Stomach (tissue), 9 donors: ENCODE data around the gene NEDD4L. TPM values are rescaled to one million over a fixed set of nuclear protein-coding genes. Genes with fewer than 3 reads are reported as not detected.

Experiments used
- DNase-seq, 2 donors: peaks; one replicate each; pipeline versions ENCODE4 v3.0.0 to v3.0.0-alpha.2; 2013 to 2019
- H3K27ac ChIP-seq, 5 donors: fragments of 200-600 bp in 4 of 5; sonication (generic) in 4 of 5; one replicate each; pipeline ENCODE4 v1.5.1; 2013 to 2019; ENCODE audit warnings: mild to moderate bottlenecking in 1 of 5, moderate library complexity in 1 of 5
- H3K27me3 ChIP-seq, 3 donors: fragments of 200-600 bp; sonication (generic); one replicate each; pipeline ENCODE4 v1.5.1; 2017 to 2019; ENCODE audit warnings: mixed run types in 1 of 3
- H3K36me3 ChIP-seq, 4 donors: fragments of 200-600 bp; sonication (generic); 1 replicate in 3 of 4; 2 replicates in 1 of 4; pipeline ENCODE4 v1.5.1; 2016 to 2019
- H3K4me1 ChIP-seq, 4 donors: fragments of 200-600 bp; sonication (generic); one replicate each; pipeline ENCODE4 v1.5.1; 2016 to 2019
- H3K4me3 ChIP-seq, 4 donors: fragments of 200-600 bp; sonication (generic) in 3 of 4; one replicate each; pipeline ENCODE4 v1.5.1; 2016 to 2019; ENCODE audit warnings: mild to moderate bottlenecking in 1 of 4
- H3K9me3 ChIP-seq, 4 donors: fragments of 200-600 bp; sonication (generic); one replicate each; pipeline ENCODE4 v1.5.1; 2016 to 2019
- CTCF ChIP-seq, 7 experiments: fragments of 450-650 bp in 4 of 7; fragments of 200-600 bp in 3 of 7; sonication (generic) in 3 of 7; IDR thresholded peaks; one replicate each; pipeline ENCODE4 v1.5.1; 2016 to 2019; ENCODE audit warnings: antibody characterized with exemption in 7 of 7, control low read depth in 2 of 7, mild to moderate bottlenecking in 1 of 7
- EP300 ChIP-seq: sonication (generic); formaldehyde crosslinking; IDR thresholded peaks from one replicate; pipeline ENCODE4 v1.6.1; 2017; ENCODE audit warnings: antibody characterized with exemption
- POLR2A ChIP-seq, 4 donors: fragments of 450-650 bp; IDR thresholded peaks; one replicate each; pipeline ENCODE4 v1.6.1; 2016; ENCODE audit warnings: antibody characterized with exemption in 4 of 4, control low read depth in 2 of 4, mild to moderate bottlenecking in 1 of 4, moderate library complexity in 1 of 4
- POLR2AphosphoS5 ChIP-seq, 3 donors: sonication (generic); formaldehyde crosslinking; IDR thresholded peaks; one replicate each; pipeline ENCODE4 v1.6.1; 2016; ENCODE audit warnings: antibody characterized with exemption in 3 of 3
- WGBS, 5 donors: extraction: QIAGEN DNeasy Blood & Tissue Kit in 3 of 5; methylation state at CpG; one replicate each; pipeline versions ENCODE4 v1.1.5 to v1.1.7; 2013 to 2018; 5-methylcytosine and 5-hydroxymethylcytosine counted together
- intact Hi-C: fragments of 100-400 bp; cut with DNase I; formaldehyde crosslinking; loops from one replicate; pipeline ENCODE4 v1.15.1; 2023; ENCODE audit warnings: low total_unique reads
- polyA plus RNA-seq, 3 donors: library from polyadenylated mRNA; stranded (reverse); fragments of 200-250 nt; gene quantifications; one replicate each; pipeline ENCODE4 v1.2.3, GENCODE V29; 2013
- total RNA-seq, 5 donors: library from RNA; depleted of rRNA; stranded (reverse); fragments of >200 nt; gene quantifications; one replicate each; pipeline versions ENCODE4 v1.1.0 to v1.2.3, GENCODE V29; 2014 to 2016
- donor health status: healthy with polysubstance abuse.
- donor health status: Bipolar disorder and iron deficiency.
- donor health status: healthy.

NEDD4L gene
- total and polyA plus RNA-seq, 8 donors, result 46.1 to 315 (median 129) TPM

GRCh38 chr18:58309099-58309498 is 265.1 kb downstream of the NEDD4L start:
- H3K4me1 ChIP-seq, result peaks cover 17 to 59% (median 36%) of the 10 kb centered on the region in 4 donors
- H3K4me3 ChIP-seq, result no peak overlapping the region
- no peak for DNase-seq
- no peaks in the 10 kb centered on the region for H3K27me3 ChIP-seq
- H3K27ac ChIP-seq, result peak overlapping the region; percentile 69 to 86 (median 80)
- intact Hi-C loops, result no loop called here
- H3K36me3 ChIP-seq, result no peaks in the 10 kb centered on the region
- WGBS, 5 donors, result 81 to 86% (median 83%) methylated on average over 8 of the region's 8 CpGs
- H3K9me3 ChIP-seq, result peaks cover 0 to 15% (median 5%) of the 10 kb centered on the region in 4 donors
- no peak for TF ChIP-seq EP300
- no peak for TF ChIP-seq POLR2A (IDR thresholded peaks at IDR 0.05)
- no peak for TF ChIP-seq POLR2AphosphoS5 (IDR thresholded peaks at IDR 0.05)
- no peak for TF ChIP-seq CTCF (IDR thresholded peaks at IDR 0.05)

DNA sequence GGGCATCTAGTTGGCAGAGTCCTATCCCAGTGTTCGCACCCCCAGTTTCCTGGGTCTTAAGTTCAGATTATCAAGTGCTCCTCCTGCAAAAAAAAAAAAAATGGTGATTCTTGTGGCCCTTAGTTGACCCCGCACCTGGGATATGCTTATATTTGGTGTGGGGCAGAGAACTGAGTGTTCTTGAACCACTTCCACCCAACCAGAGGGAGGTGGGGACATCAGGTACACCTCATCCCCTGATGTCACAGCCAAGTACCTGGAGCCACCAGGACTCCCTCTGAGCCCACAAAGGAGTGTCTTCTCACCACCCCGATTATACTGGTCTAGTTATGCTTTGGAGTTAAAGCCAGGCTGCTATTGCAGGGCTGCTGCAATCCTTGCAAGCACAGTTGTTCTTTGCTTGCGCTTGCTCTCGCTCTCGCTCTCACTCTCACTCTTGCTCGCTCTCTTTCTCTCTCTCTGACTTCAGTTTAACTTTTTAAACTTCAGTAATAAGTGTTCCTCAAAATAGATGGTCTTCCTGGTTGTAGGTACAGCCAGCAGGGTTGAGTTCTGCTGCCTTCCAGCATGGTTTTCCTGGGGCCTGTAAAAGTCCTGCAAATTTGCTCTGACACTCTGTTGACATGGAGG is 265.7 kb downstream of the NEDD4L start:
- H3K36me3 ChIP-seq, result no peaks in the 10 kb centered on the region
- peak overlapping the region; percentile 69 to 86 (median 80) for H3K27ac ChIP-seq
- peaks cover 23 to 65% (median 41%) of the 10 kb centered on the region in 4 donors for H3K4me1 ChIP-seq
- H3K27me3 ChIP-seq, result no peaks in the 10 kb centered on the region
- peaks cover 0 to 14% (median 5%) of the 10 kb centered on the region in 4 donors for H3K9me3 ChIP-seq
- H3K4me3 ChIP-seq, result no peak overlapping the region
- intact Hi-C loops, result no loop called here
- TF ChIP-seq CTCF (IDR thresholded peaks at IDR 0.05), result no peak
- no peak for TF ChIP-seq POLR2A (IDR thresholded peaks at IDR 0.05)
- peak in 2 of 3 donors; percentile 20 to 35 for TF ChIP-seq POLR2AphosphoS5 (IDR thresholded peaks at IDR 0.05)
- TF ChIP-seq EP300, result no peak
- 68 to 77% (median 74%) methylated on average over 7 of the region's 7 CpGs for WGBS, 5 donors
- no peak for DNase-seq

GRCh38 chr18:58310517-58310916 is 266.5 kb downstream of the NEDD4L start:
- H3K36me3 ChIP-seq, result no peaks in the 10 kb centered on the region
- intact Hi-C loops, result no loop called here
- H3K27me3 ChIP-seq, result no peaks in the 10 kb centered on the region
- H3K4me3 ChIP-seq, result no peak overlapping the region
- peaks cover 31 to 73% (median 49%) of the 10 kb centered on the region in 4 donors for H3K4me1 ChIP-seq
- peaks cover 0 to 8% (median 3%) of the 10 kb centered on the region in 4 donors for H3K9me3 ChIP-seq
- TF ChIP-seq CTCF (IDR thresholded peaks at IDR 0.05), result no peak
- peak; percentile 72 to 93 (median 77) for TF ChIP-seq POLR2AphosphoS5 (IDR thresholded peaks at IDR 0.05)
- H3K27ac ChIP-seq, result peak overlapping the region; percentile 69 to 86 (median 78)
- peak; percentile 78 to 90 for DNase-seq
- 18 to 58% (median 37%) methylated on average over 7 of the region's 7 CpGs for WGBS, 5 donors

DNA sequence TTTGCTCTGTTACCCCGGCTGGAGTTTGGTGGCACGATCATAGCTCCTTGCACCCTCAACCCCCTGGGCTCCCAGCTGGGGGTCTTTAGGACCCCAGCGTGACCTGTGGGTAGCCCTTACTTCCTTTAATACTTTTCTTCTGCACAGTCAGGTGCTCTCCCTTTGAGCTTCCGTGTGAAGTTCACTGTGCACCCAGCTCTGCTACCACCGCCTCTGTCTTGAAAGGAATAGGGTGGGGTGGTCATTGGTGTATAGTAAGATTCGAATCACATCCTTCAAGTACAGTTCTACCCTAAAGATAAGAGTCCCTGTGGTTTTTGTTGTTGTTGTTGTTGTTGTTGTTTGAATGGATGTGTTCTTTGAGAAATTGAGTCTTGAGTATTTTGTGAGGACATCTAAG is 267.4 kb downstream of the NEDD4L start:
- Histone ChIP-seq H3K4me3 (no peak overlapping the region), H3K36me3 (no peaks in the 10 kb centered on the region), H3K4me1 (peaks cover 37 to 82% (median 58%) of the 10 kb centered on the region in 4 donors), H3K9me3 (no peaks in the 10 kb centered on the region), H3K27me3 (no peaks in the 10 kb centered on the region), H3K27ac (peak overlapping the region; percentile 69 to 86 (median 78))
- no peak for DNase-seq
- intact Hi-C loops, result no loop called here
- no peak for TF ChIP-seq POLR2AphosphoS5 (IDR thresholded peaks at IDR 0.05)
- TF ChIP-seq EP300, result no peak
- TF ChIP-seq CTCF (IDR thresholded peaks at IDR 0.05), result no peak
- WGBS, 5 donors, result 67 to 80% (median 77%) methylated on average over 6 of the region's 6 CpGs
